GM21447 (cell line): ENCODE results near the gene APRT.
"Not testable (repeated sequence)": the region's sequence is repeated elsewhere in the genome, so short reads cannot be mapped to it uniquely, and the experiment has no call there.

ENCODE experiments used
- ATAC-seq: cut with Tn5 transposase; IDR thresholded peaks from one replicate; pipeline ENCODE4 v1.9.1; 2021; ENCODE audit not compliant: unreplicated experiment

The APRT gene

DNA sequence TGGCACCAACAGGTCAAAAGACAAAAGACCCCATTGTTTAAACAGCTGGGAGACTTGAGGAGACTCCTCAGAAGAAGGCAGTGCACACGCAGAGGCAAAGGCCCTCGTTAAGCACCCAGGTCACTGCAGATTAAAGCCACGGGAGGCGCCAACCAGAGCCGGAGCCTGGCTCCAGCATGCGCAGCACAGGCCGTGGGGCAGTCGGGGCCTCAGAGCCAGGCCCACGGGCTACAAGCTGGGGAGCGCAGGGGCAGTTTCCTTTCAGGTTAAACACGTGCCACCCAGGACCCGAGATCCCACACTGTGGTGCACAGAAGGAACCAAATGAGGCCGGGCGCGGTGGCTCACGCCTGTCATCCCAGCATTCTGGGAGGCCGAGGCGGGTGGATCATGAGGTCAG is 35.9 kb downstream of the APRT start:
- ATAC-seq, result no peak

DNA sequence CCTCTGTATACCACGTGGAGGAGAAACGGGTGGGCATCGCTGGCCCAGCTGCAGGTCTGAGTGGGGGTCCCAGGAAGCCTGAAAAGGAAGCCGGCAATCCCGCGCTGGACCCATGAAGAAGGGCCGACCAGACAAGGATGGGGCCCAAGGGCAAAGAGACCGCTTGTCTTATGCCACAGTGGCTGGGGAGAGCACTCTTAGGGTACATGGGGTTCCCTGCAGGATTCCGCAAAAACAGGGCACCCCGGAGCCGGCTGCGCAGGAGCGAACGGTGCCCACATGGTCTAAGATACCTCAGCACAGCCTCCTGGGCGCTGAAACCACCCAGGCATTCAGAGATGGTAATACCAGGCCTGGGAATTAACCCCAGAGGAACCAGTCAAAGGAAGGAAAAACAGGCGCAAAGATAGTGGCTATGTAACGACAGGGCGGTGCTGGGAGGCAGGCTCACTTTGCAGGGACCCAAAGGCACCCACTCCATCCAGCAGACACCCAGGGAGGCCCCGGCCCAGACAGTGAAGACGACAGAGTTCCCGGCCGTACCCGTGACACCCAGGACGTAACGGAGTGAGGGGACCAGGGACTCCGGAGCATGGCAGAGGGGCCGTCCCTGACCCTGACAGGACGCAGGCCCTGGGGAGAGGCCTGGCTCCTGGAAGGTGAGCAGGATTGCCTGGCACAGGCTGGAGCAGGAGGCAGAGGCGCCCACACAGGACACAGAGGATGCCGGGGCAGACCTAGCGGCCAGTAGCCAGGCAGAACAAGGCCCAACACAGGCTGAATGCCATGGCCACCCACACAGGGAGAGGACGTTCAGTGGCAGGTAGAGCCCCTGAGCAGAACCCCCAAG is 37.0 kb downstream of the APRT start:
- ATAC-seq, result no peak

DNA sequence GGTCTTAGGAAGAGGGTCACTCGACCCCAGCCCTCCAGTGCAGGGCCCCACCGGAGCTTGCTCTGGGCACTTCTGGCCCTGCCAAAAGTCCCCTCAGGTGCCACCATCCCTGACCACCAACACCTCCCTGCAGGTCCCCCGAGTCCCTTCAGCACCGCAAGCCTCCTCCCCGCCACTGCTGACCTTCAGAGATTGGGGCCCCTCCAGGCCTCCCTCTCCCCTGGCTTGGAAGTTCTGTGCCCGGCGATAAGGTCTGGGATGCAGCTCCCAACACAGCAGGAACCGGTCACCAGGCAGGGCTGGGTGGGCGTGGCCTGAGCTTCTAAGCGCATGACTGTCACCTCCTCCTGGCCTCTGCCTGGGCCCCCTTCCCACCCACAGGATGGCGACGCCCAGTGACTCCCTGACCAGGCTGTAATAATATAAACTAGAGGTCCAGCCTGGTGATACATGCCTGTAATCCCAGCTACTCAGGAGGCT is 37.9 kb downstream of the APRT start:
- ATAC-seq, result no peak

DNA sequence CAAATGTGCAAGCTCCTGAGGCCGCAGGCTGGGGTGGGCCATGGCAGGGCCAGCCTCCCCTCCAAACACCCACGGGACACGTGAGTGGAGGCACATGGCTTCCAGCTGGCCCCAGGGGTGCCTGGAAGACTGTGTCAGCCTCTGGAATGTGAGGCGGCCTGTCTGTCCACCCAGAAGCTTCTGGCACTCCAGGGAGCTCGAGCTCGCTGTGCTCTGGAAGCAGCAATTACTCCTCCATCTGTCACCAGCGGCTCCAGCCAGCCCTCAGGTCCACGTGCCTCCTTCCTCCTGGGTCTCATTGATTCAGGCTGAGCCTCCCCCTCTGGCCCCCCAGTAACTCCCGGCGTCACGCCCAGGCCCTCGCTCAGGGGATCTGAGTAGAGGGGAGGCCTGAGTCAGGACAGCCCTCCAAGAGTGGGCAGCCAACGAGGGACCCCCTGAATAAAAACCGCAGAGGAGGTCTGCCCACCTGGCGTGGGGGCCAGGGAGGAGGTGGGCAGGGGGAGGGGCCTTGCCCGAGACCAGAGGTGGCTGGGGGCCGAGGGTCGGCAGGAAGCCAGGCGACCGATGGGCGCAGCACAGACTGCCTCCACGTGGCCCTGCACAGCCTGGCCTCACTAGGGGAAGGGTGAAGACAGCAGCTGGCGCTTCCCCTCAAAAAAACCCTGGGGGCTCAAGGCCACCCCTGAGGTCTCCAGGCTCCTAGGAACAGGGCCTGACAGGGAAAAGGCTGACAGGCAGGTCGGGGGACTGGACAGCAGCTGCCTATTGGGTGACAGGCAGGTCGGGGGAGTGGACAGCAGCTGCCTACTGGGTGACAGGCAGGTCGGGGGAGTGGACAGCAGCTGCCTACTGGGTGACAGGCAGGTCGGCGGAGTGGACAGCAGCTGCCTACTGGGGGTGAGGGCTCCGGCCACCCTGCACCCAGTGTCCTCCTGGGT is 38.6 kb downstream of the APRT start:
- no peak for ATAC-seq

DNA sequence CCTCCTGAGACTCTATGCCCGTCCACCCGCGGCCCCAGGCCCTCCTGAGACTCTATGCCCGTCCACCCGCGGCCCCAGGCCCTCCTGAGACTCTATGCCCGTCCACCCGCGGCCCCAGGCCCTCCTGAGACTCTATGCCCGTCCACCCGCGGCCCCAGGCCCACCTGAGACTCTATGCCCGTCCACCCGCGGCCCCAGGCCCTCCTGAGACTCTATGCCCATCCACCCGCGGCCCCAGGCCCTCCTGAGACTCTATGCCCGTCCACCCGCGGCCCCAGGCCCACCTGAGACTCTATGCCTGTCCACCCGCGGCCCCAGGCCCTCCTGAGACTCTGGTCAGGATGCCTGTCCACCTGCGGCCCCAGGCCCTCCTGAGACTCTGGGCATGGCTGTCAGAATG is 39.9 kb downstream of the APRT start:
- not testable (repeated sequence) for ATAC-seq

DNA sequence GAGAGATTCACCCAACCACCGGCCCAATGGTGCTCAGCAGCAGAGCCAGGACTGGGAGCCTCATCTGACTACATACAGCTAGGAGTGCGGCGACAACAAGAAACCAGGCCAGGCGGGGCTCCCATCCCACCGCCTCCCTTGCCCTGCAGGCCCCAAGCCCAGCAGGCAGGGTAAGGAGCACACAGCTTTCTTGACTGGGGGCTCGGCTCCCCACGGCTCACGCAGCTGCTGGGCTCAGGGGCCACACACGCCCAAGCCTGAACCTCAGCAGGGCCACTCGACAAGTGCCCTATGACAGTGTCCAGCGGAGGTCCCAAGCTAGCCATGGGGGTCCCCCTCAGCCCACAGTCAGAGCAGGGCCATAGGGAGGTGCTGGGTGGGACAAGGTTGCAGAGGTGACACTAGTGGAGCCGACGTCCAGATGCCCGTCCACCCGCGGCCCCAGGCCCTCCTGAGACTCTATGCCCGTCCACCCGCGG is 40.4 kb downstream of the APRT start:
- ATAC-seq, result no peak

DNA sequence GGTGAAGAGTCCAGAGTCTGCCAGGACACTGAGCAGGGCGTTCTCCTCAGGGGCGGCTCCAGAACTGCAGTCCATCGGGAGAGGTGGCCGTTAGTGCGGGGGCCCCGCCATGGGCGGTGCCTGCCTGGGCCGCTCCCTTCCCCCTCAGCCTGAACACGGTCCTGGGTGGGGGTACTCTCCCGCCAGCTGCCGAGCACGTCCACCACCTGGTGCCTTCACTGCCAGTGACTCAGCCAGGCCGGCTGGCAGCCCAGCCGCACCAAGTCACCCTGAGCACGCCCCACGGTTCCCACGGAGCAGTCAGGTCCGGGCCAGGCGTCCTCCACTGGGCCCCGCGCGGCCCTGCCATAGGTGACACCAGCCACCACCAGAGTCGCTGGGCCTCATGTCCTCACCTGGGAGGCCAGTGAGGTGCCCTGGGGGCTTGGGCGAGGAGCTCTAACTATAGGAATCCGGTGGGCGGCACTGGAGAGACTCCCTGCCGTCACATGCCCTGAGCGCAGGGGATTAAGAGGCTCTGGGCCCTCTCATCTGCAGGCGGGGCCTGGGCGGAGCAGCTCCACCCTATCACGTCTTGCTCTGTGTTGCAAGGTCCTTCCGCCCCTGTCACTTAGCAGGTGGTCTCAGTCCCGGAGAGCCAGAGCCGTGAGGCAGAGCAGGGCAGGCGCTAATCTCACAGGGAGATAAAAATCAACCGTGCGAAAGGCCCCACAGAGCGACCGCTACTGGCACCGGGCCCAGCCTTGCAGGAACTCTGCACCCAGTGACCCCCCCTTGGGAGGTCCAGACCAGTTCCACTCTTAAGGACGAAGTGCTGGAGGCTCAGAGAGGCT is 41.1 kb downstream of the APRT start:
- no peak for ATAC-seq

DNA sequence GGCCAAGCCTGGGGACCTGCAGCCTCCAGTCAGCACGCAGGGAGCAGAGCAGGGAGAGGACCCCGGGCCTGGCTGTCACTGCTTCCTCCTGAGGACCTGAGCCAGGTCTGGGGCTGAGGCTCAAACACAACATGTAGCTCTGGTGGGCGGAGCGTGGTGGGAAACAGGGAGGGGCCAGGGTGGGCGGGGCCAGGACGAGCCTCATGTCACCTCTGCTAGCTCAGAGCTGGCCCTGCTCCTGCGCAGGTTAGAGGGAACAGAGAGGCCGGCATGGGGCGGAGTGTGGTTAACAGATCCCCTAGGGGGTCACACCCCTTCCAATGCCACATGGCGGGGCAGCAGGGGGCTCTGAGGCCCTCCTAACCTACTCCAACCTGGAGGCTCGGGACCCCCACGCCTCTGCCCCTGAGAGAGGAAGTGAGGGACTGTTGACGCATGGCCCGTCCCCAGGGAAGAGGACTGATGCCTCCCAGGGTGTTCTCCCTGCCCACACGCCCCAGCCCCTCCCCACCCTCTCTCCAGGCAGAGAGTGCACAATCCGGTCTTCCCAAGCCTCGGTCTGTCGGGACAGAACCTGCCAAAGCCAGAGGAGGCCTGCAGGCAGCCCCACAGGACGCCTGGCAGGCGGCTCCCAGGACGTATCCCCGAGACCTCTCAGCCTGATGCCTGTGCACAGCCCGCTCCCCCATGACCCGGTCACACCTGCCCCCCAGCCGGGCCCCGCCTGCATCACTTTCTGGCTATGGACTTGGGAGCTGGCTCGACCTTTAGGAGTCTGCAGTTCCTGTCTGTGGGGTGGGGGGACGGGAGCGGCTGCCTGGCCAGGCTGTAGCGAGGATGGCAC is 41.9 kb downstream of the APRT start:
- no peak for ATAC-seq

DNA sequence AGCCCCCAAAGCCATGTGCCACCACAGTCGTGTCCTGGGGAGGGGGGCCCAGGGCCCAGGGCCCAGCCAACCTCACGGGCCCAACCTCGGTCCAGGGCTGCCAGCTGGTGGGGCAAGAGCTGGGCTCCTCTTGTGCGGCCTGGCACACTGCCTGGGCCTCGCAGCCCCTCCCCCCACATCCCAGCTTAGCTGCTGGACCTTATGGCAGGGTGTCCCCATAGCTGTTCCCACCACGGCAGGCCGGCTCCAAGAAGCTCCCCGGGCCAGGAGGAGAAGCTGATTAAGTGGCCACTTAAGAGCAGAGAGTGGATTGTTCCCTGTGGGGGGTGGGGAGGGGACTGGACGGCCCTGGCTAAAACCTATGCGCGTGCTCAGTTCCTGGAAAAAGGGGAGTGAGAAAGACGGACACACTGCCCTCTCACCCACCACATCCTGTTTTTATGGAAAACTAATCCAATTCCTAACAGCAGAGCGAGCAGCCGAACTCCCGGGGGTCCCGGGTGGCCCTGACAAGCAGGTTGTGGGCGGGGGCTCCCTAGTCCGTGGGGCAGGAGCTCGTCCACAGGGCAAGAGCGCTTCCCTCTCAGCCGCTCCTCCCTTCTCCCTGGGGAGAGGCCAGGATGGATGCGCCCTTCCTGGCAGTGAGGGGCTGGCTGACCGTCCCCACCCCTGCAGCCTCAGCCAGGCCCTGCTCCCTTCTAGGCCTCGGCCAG is 43.5 kb downstream of the APRT start:
- no peak for ATAC-seq

DNA sequence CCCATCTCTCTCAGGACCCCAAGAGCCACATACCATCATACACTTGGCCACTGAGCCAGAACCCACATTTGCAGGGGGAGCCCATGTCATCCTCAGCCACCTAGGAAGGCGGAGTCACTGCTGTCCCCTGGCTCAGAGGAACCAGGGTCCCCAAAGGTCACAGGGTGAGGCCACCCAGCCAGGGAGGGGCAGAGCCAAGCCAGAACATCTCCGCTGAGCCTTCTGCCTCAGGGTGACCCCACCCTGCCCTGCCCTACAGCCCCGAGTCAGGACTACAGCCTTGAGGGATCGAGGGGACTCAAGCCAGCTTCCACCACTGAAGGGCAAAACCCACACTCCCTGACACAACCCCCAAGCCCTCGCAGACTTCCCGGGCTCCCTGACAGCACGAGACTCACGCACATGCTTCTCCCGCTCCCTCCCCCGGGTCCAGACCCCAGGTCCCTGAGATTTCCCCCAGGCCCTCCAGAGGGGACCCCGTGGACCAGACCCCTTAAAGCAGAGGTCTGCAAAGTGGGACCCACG is 44.1 kb downstream of the APRT start:
- no peak for ATAC-seq

DNA sequence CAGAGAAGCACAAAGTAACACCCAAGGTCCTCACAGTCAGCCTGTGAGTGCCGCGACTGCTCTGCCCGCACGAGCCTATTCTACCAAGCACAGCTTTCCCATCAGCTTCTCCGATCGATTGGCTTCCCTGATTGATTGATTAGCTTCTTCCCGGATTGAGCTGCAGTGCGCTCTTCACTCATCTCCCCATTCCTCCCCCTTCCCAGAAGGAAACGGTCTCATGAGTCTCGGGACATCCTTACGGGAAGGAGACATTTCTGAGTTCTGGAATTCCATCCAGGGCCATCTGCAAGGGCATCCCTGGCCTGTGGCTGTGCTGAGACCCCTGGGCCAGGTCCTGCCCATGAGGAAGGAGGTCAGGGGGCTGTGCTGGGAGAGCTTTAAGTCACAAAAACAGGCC is 44.8 kb downstream of the APRT start:
- no peak for ATAC-seq

DNA sequence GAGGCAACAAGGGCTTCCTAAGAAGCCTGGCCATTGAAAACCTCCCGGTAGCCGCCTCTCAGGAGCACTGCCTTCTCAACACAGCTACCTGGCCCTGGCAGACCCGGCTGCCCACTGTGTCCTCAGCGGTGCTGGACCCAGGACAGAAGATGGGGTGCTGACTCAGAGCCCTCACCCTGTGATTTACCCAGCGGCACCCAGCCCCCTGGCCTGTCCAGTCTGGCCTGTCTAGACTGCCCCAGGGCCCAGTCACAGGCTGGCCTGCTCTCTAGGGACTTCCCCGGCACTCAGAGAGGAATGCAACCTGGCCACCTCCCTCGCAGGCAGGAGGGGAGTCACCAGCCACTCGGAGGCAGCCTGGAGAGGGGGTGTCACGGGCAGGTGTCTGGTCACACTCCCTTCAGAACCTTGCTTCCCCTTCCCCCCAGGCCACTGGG is 46.8 kb downstream of the APRT start:
- ATAC-seq, result no peak

DNA sequence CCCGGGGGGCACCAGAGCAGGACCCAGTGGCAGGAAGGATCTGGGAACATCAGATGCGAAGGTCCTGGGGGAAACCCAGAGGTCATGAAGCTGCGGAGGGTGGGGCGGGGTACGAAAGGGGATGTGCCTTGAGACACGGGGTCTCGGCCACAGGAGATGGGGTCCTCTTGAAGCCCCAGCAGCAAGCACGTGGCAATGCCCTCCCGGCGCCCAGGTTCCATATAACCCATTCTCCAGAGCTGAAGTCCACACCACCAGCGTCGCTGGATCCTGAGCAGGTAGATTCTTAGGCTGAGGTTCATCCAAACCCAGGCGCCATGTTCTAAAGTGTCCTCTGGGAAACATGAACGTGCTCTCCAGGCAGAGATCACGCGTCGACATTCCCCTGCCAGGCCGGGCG is 47.6 kb downstream of the APRT start:
- no peak for ATAC-seq

DNA sequence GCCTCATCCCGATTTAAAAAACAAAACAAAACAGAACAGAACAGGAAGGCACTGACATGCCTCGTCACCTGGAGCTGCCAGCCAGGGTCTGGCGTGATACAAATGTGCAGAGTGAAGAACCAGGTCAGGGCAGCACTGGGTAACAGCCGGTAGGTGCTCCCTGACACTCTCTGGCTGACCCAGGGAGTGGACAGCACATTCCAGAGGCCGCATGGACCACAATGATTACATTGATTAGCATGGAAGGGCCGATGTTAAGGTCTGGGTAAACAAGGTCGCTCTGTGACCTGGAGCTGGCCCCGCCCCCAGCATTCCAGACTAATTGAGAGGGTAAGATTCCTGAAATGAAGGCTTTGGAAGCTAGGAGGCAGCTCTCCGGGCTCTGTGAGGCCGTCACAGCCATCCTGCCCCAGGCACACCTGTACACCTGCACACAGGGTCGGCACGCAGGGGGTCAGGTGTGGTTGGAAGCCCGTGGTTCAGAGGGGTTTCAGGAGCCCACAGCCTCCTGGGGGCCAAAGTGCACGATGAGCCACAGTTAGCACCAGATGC is 48.1 kb downstream of the APRT start:
- ATAC-seq, result no peak

DNA sequence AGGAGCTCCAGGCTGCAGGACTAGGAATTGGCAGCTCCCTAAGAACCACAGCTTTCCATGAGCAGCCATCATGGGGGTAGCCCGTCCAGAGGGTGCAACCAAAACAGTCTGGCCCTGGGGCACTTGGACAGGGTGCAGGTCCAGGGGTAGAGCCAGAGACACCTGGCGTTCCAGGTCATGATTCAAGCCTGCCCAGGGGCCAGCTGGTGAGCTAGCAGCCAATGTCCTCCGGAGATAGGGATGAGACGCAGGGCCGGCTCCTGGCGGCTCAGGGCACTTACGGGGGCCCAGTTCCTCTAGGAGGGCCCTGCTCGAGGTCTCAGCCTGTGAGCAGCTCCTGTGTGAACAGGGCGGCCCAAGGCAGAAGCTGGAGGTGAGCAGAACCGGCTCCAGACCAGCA is 48.8 kb downstream of the APRT start:
- no peak for ATAC-seq

DNA sequence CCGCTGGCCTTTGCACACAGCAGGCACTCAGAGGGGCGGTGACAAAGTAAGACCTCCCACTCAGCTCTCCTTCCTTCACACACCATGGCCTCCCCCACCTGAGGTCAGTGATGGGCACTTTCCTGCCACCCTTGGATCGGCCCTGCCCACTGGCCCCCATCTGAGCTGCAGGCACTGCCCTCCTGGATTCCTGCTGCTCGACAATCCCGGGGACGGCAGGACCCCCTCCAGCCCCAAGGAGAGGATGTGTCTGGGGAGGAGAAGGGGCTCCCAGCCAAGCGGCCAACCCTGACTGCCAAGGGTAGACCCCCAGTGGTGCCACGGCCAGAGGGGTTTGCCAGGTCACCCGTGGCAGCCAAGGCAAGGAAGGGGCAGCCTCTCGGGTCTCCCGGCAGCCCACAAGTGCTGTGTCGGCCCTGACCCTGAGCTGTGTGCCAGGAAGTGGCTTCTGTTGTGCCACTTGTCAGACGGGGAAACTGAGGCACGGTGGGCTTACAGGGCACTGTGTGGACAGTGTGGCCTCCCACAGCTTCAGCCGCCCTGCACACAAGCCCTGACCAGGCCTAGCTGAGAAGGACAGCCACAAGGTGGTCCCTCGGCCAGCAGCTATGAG is 49.4 kb downstream of the APRT start:
- ATAC-seq, result no peak

DNA sequence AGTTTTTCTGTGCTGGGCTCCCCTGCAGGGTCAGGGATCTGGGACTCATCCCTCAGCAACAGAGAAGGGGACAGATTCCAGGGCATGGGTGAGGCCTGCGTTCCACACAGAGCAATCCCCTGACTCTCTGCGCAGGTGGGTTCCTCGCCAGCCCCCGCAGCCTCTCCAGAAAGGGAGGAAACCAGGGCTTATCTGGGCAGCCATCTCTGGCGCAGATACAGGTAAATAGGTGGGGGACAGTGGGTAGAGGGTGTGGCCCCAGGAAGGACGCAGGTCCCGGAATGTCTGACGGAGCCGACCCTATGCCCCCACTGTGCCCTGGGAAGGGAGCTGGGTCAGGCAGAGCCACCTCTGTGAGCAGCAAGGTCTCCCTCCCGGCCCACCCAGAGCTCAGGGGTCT is 49.9 kb downstream of the APRT start:
- no peak for ATAC-seq

DNA sequence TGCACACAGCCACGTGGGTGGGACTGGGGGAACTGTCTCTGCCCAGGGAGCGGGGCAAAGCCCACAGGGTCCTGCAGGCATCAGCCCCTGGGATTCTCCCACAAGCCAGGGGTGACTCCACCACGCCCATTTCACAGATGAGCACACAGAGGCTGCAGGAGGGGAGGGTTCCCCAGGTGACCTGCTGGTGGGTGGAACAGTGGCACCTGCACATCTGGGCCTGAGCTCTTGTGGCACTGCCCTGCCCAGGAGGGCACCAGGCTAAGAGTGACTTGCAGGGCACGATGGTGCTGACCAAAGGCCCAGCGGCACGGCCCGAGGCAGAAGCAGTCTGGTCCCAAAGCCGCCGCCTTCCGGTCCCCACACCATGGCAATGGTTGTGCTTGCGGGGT is 50.6 kb downstream of the APRT start:
- no peak for ATAC-seq
